Tibial artery (tissue), 4 donors: ENCODE results near the gene TTYH1.
A peak's percentile ranks its signal among the peaks of the same experiment; 100 is the strongest.

Experiments used
- DNase-seq, 2 donors: peaks; one replicate each; pipeline ENCODE4 v3.0.0-alpha.2; 2019
- H3K27ac ChIP-seq, 2 donors: fragments of 200-600 bp; sonication (generic) in 1 of 2; 1 replicate in 1 of 2; 2 replicates in 1 of 2; pipeline ENCODE4 v1.5.1; 2018 to 2019; ENCODE audit warnings: mild to moderate bottlenecking in 1 of 2
- H3K27me3 ChIP-seq, 2 donors: fragments of 200-600 bp; sonication (generic) in 1 of 2; one replicate each; pipeline versions ENCODE4 v1.5.1 to v1.6.0; 2016 to 2019
- H3K36me3 ChIP-seq, 3 donors: fragments of 200-600 bp; sonication (generic) in 2 of 3; one replicate each; pipeline ENCODE4 v1.5.1; 2016 to 2019; ENCODE audit warnings: mild to moderate bottlenecking in 2 of 3
- H3K4me1 ChIP-seq, 4 donors: fragments of 200-600 bp; sonication (generic) in 2 of 4; 1 replicate in 3 of 4; 2 replicates in 1 of 4; pipeline ENCODE4 v1.5.1; 2016 to 2019
- H3K4me3 ChIP-seq, 2 donors: fragments of 200-600 bp; sonication (generic) in 1 of 2; 1 replicate in 1 of 2; 2 replicates in 1 of 2; pipeline ENCODE4 v1.5.1; 2018 to 2019; ENCODE audit warnings: mild to moderate bottlenecking in 2 of 2
- H3K9me3 ChIP-seq, 3 donors: fragments of 200-600 bp; sonication (generic) in 1 of 3; one replicate each; pipeline ENCODE4 v1.5.1; 2016 to 2019
- CTCF ChIP-seq, 2 experiments: fragments of 200-600 bp in 1 of 2; fragments of 450-650 bp in 1 of 2; IDR thresholded peaks; one replicate each; pipeline ENCODE4 v1.5.1; 2017 to 2019; ENCODE audit warnings: antibody characterized with exemption in 2 of 2, mild to moderate bottlenecking in 1 of 2, moderate library complexity in 1 of 2
- intact Hi-C: fragments of 100-400 bp; cut with DNase I; formaldehyde crosslinking; loops from one replicate; pipeline ENCODE4 v1.15.0; 2023; ENCODE audit warnings: low total_unique reads

The TTYH1 gene

GRCh38 chr19:54459282-54460229 lies 44.3 kb downstream of the TTYH1 start:
- Histone ChIP-seq H3K9me3 (no peaks in the 10 kb centered on the region), H3K27ac (no peak overlapping the region), H3K36me3 (peaks cover 68 to 76% (median 71%) of the 10 kb centered on the region in 3 donors), H3K4me1 (peaks cover 6 to 42% (median 25%) of the 10 kb centered on the region in 4 donors), H3K4me3 (no peak overlapping the region), H3K27me3 (no peaks in the 10 kb centered on the region)
- no peak for TF ChIP-seq CTCF (IDR thresholded peaks at IDR 0.05)
- no peak for DNase-seq
- intact Hi-C loops, result no loop called here

GRCh38 chr19:54460230-54461005 lies 45.2 kb downstream of the TTYH1 start:
- Histone ChIP-seq H3K4me3 (no peak overlapping the region), H3K9me3 (no peaks in the 10 kb centered on the region), H3K27me3 (no peaks in the 10 kb centered on the region), H3K27ac (peak overlapping the region in 1 of 2 donors; percentile 12), H3K36me3 (peaks cover 60 to 68% (median 62%) of the 10 kb centered on the region in 3 donors), H3K4me1 (peaks cover 6 to 46% (median 29%) of the 10 kb centered on the region in 4 donors)
- TF ChIP-seq CTCF (IDR thresholded peaks at IDR 0.05), result no peak
- no peak for DNase-seq
- intact Hi-C loops, result no loop called here

GRCh38 chr19:54461210-54461609 lies 45.9 kb downstream of the TTYH1 start:
- peak in 1 of 2 donors; percentile 67 for DNase-seq

GRCh38 chr19:54461613-54462012 lies 46.3 kb downstream of the TTYH1 start:
- no peak for TF ChIP-seq CTCF (IDR thresholded peaks at IDR 0.05)
- Histone ChIP-seq H3K36me3 (peaks cover 48 to 56% (median 50%) of the 10 kb centered on the region in 3 donors), H3K27ac (peak overlapping the region in 1 of 2 donors; percentile 92), H3K9me3 (no peaks in the 10 kb centered on the region), H3K4me3 (no peak overlapping the region), H3K4me1 (peaks cover 6 to 43% (median 29%) of the 10 kb centered on the region in 4 donors), H3K27me3 (no peaks in the 10 kb centered on the region)
- DNase-seq, result no peak
- intact Hi-C loops, result no loop called here

More at GRCh38 chr19:54461210-54461609, 45.9 kb downstream of the TTYH1 start:
- intact Hi-C loops, result no loop called here
- no peaks in the 10 kb centered on the region for H3K9me3 ChIP-seq
- no peak overlapping the region for H3K27ac ChIP-seq
- H3K4me3 ChIP-seq, result no peak overlapping the region
- H3K27me3 ChIP-seq, result no peaks in the 10 kb centered on the region
- peaks cover 6 to 43% (median 29%) of the 10 kb centered on the region in 4 donors for H3K4me1 ChIP-seq
- H3K36me3 ChIP-seq, result peaks cover 52 to 60% (median 54%) of the 10 kb centered on the region in 3 donors
- no peak for TF ChIP-seq CTCF (IDR thresholded peaks at IDR 0.05)

DNA sequence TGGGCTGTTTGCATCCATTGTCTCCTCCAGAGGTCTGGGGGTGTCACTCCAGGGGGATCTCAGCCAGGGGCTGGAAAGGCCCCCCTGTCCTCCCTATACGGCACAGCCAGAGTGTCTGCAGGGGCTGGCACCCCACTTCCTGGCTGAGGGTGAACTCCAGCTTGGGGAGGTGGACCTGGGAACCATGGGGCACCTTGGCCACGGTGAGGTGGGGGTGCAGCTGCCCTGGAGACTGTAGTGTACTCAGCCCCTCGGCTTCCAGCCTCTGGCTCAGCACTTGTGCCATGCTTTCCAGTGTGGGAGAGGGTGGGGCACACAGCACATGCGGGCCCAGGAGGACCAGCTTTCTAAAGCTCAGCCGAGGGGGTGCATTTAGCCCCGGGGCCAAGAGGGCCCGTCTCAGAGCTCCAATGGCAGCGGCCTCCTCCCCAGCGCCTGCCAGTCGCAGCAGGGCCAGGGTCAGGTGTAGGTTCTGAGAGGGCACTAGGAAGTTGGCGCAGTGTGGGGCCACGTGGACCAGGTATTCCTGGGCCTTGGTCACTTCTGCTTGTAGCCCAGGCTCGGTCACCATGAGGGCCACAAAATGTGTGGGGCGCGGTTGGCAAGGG lies 46.9 kb downstream of the TTYH1 start:
- Histone ChIP-seq H3K27ac (peak overlapping the region; percentile 92 to 99), H3K36me3 (peaks cover 42 to 51% (median 45%) of the 10 kb centered on the region in 3 donors), H3K4me3 (peak overlapping the region; percentile 62 to 85), H3K9me3 (no peaks in the 10 kb centered on the region), H3K4me1 (peaks cover 6 to 43% (median 29%) of the 10 kb centered on the region in 4 donors), H3K27me3 (no peaks in the 10 kb centered on the region)
- DNase-seq, result peak in 1 of 2 donors; percentile 71
- TF ChIP-seq CTCF (IDR thresholded peaks at IDR 0.05), result no peak
- intact Hi-C loops, result no loop called here
